ENCODE results near the gene VSIG10. TPM values are rescaled to one million over a fixed set of nuclear protein-coding genes. Genes with fewer than 3 reads are reported as not detected.

The VSIG10 gene
- total and polyA plus RNA-seq, 2 of the 13 experiments (the other 11 are each of a cell fraction or from before 2014, with no cell fraction given), result 25.6 to 42.5 TPM

- BruUV-seq (replicated peaks), result no TSS peak
- Histone ChIP-seq H3K36me3 (replicated peaks in 1 of 2; ENCODE audit: control insufficient read depth in 1 of 2, insufficient read depth in 2 of 2, low read length in 2 of 2) (peaks cover 10 to 30% of the 10 kb centered on the region in 2 experiments), H3K27me3 (ENCODE audit: control insufficient read depth in 1 of 2, insufficient read depth in 2 of 2, low read length in 2 of 2) (no peaks in the 10 kb centered on the region), H2AFZ (ENCODE audit: low read length) (no peak overlapping the region), H3K27ac (ENCODE audit: extremely low read length, insufficient read depth, low read length) (no peak overlapping the region), H3K79me2 (ENCODE audit: insufficient read depth, low read length) (no peaks in the 10 kb centered on the region), H3K4me1 (ENCODE audit: insufficient read depth, low read length) (peaks cover 18% of the 10 kb centered on the region), H3K9me3 (ENCODE audit: low read length) (no peaks in the 10 kb centered on the region), H3K4me3 (replicated peaks in 1 of 3; ENCODE audit: insufficient read depth in 1 of 3, low read depth in 2 of 3, low read length in 3 of 3) (no peak overlapping the region), H3K9ac (ENCODE audit: insufficient read depth, low read depth, low read length) (no peak overlapping the region), H3K4me2 (ENCODE audit: low read depth, low read length) (no peak overlapping the region), H4K20me1 (ENCODE audit: insufficient read depth, low read length) (no peaks in the 10 kb centered on the region)
- FAIRE-seq, result no peak
- intact Hi-C loops (cut with micrococcal nuclease; ENCODE audit: unreplicated experiment), result no loop called here
- no peak for ATAC-seq
- TF ChIP-seq ZNF20 (CRISPR knock-in tag; IDR thresholded peaks at IDR 0.05) (no peak), CREBL2 (CRISPR knock-in tag; IDR thresholded peaks at IDR 0.05; ENCODE audit: borderline replicate concordance) (no peak), NR2C2 (CRISPR knock-in tag; IDR thresholded peaks at IDR 0.05; ENCODE audit: borderline replicate concordance) (no peak), ELK4 (CRISPR knock-in tag; IDR thresholded peaks at IDR 0.05; ENCODE audit: borderline replicate concordance) (no peak), ZNF280D (CRISPR knock-in tag; IDR thresholded peaks at IDR 0.05) (no peak), ZNF317 (CRISPR knock-in tag; IDR thresholded peaks at IDR 0.05) (no peak), TFDP1 (CRISPR knock-in tag; IDR thresholded peaks at IDR 0.05; ENCODE audit: borderline replicate concordance) (no peak), ZNF3 (CRISPR knock-in tag; IDR thresholded peaks at IDR 0.05) (no peak)
- no peak for DNase-seq (ENCODE audit: low spot score)
- in situ Hi-C loops (cut with HindIII; ENCODE audit: extremely low pct_ligation_motif_present, low pct_unique_long_range_greater_than_20kb), result no loop called here
- 96% methylated on average over 4 of the region's 4 CpGs for WGBS (ENCODE audit: low lambda C conversion rate)
- POLR2A ChIA-PET, result no interaction called here
- CTCF ChIA-PET (ENCODE audit: low intra/inter-chr PET ratio, low total read pairs), result no interaction called here
Measured at GRCh38 chr12:118046430-118046829, 57.4 kb downstream of the VSIG10 start.
